Dedifferentiated amniotic fluid mesenchymal stem cell (primary cell): ENCODE results near the gene HIVEP3.
A peak's percentile ranks its signal among the peaks of the same experiment; 100 is the strongest.

Experiments used
- DNase-seq: peaks from one replicate; pipeline ENCODE4 v3.0.0-alpha.2; 2016; ENCODE audit errors: extremely low spot score

HIVEP3 gene

GRCh38 chr1:41894101-41894807 lies 24.5 kb downstream of the HIVEP3 start:
- DNase-seq = no peak

GRCh38 chr1:41892301-41892781 lies 26.4 kb downstream of the HIVEP3 start:
- no peak for DNase-seq

DNA sequence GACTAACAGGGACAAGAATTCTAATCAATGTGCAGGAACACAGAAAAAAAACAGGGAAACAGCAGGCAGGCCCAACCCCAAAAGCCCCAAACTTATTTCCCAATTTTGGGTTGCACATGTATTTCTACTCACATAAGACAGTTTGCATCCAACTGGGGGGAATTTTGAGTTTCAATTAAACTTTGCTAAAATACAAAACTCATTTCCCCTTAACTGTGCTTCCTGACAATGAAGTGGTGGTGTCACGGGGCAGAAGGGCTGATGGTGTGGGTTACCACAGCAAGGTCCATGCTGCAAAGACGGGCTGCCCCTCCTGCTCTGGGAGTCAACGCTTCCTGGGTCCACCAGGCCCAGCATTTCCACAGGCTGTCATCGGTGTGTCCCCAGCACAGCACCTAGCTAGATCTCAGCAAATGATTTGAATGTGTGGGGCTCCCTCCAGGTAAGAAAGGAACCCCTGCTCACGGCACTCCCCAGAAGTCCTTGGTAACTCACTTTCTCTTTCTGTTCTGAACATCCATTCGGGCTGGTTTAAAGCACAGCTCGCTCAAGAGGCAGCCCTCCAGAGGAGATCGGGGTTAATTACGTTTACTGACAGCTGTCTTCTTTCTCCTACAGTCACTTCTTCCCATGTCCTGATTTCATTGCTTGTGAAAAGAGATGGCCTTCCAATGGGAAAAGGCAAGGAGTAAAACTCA lies 27.4 kb downstream of the HIVEP3 start:
- no peak for DNase-seq

GRCh38 chr1:41890825-41891198 lies 27.9 kb downstream of the HIVEP3 start:
- no peak for DNase-seq

GRCh38 chr1:41889506-41890414 lies 29.0 kb downstream of the HIVEP3 start:
- DNase-seq = no peak

- no peak for DNase-seq
Measured at GRCh38 chr1:41888756-41889155, 30.0 kb downstream of the HIVEP3 start.

- no peak for DNase-seq
Measured at GRCh38 chr1:41887365-41887764, 31.4 kb downstream of the HIVEP3 start.

DNA sequence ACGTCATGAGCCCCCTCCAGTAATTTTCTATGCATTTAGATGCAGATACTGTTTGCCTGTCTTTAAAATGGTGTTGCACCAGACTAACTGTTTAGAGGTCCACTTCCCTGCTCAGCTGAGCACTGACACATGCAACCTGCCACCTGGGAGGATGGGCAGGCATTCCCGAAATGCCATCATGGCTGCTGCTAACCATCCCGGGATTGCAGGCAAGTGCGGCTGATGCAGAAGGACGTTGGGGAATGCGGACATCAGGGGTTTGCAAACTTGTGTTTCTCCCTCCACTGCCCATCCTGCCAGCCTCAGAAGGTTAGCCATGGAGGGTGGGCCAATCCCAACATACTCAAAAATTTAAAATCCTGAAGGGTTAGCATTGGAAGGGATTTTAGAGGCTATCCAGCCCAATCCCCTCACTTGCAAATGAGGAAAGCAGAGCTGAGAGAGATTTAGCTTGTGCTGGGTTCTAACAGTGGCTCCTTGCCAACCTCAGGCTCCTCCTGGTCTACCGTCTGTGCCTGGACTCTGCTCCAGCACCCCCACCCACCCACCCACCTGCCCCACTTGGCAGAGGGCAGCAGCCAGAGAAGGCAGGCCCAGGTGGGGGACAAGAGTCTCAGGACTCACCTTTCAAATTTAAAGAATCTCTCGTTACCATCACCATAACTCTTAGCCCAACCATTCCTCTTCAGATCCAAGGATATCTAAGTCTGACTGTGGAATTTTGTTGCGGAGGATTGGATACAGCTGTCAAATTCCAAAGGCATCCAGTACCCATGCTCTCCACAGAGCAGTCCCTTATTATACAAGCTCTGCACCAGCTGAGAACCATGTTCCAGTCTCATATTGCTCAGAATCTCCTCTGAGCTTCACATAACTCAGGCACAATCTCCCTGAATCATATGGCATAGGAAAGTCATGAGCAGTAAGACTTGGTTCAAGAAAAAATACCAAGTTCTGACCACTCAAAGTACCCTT lies 34.2 kb downstream of the HIVEP3 start:
- DNase-seq = no peak

DNA sequence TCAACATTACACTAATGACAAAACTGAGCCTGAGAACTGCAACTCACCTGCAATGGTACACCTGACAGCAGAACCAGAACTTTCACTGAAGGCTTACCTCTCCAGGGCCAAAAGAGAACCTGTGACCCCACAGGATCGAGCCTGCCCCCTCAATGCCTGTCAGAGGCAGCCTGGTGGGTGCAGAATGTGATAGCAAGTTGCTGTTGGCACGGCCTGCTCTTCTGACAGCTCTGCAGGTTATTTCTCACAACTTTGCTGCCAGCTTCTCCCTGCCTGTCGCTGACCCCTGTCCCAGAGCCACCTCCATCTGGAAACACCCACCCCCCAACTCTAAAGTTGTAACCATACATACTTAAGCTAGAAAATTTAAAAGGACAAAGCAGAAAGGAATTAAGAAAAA lies 35.2 kb downstream of the HIVEP3 start:
- DNase-seq = no peak

DNA sequence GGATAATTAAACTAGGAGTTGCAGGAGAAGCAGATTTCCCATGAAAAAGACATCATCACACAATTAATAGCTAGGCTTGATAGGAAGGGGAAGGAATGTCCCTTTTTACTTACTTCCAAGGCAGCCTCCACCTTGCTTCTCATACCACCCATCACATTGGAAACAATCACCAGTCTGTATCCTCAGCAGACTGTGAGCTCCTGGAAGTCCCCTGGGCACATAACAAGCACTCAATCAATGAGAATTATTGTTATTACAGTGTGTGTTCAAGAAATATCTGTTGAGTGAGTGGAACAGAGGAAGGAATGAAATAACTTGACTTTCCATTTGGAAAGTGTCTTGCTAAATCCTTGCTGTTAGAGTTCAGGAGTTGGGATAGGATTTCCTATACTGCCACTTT lies 36.2 kb downstream of the HIVEP3 start:
- no peak for DNase-seq

- no peak for DNase-seq
Measured at GRCh38 chr1:41882068-41882477, 36.6 kb downstream of the HIVEP3 start.

DNA sequence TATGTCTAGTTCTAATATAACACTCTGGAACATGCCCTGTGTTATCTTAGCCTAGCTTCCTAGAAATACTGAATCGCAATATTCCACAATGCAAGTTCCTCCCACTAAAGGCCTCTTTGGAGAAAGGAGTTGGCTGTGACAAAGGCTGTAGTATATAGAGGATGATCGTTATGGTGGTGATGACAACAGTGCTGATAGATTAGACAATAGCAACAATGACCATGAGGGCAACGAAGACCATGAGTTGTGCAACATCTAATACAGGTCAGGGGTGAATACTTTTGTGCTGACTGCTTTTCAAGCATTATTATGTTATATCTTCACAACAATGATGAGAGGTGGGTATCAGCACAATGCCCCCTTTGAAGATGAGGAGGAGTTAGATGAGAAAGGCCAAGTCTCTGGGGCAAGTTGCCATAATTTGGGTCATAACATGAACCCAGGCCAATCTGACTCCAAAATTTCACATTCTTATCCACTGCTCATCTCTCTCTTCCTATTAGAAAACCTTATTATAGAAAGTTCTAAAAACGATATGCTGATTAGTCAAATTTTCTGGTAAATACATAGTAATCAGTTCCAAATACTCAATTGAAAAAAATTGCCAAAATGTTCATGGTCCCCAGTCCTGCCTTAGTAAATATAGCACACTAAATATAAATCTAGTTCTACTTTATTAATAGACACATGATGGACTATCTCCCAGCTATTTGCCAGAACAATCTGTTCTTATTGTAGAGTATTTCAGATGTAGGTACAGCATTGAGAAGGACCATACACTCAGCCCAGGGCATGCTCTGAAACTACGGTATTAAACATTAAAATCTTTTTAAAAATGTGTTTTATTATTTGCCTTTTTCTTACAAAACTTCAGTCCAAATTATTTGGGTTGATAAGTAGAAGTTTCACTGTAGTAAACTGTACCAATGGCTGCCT lies 37.5 kb downstream of the HIVEP3 start:
- no peak for DNase-seq

DNA sequence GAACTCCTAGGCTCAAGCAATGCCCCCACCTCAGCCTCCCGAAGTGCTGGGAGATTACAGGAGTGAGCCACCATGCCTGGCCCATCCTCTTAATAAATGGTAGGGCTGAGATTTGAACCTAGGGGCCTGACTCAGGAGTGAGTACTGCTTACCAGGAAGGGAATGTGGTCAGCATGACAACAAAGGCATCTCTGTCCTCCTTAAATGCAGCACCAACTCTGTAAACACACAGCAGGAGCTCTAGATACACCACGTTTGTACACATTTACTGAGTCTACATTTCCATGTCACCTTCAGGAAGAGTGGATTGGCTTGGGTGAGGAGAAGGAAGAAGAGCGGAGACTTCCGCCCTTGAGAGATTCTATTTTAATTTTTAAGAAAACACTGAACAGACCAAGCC lies 38.5 kb downstream of the HIVEP3 start:
- DNase-seq = no peak

DNA sequence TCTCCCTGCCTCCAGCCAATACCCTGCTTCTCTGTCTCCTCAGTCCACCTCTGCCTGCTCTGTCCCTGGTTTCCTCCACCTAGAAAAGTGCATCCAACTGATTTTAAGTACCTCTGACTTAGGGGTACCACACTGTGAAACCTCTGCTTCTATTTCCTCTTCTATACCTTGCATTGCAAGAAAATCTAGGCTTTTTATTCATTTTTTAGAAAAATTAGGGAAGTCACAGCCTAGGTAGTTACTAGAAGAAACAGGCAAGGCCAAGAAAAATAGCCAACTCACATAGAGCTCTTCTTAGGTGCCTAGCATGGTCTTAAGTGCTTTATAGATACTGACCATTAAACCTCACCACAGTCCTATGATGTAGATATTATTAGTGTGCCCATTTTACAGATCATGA lies 39.1 kb downstream of the HIVEP3 start:
- DNase-seq = no peak

- DNase-seq = no peak
Measured at GRCh38 chr1:41878911-41879310, 39.8 kb downstream of the HIVEP3 start.

DNA sequence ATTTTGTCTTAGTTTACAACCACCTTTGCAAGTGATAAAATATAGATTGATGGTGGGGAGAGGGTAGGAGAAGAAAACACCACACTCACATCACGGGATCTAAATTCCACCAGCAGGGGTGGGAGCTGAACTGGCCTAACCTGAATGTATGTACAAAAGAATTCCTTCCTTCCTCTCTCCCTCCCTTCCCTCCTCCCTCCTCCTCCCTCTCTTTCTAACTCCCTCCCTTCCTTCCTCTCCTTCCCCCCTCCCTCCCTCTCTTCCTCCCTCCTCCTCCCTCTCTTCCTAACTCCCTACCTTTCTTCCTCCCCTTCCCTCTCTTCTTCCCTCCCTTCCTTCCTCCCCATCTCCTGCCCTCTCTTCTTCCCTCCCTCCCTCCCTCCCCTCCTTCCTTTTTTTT lies 40.2 kb downstream of the HIVEP3 start:
- DNase-seq = no peak

DNA sequence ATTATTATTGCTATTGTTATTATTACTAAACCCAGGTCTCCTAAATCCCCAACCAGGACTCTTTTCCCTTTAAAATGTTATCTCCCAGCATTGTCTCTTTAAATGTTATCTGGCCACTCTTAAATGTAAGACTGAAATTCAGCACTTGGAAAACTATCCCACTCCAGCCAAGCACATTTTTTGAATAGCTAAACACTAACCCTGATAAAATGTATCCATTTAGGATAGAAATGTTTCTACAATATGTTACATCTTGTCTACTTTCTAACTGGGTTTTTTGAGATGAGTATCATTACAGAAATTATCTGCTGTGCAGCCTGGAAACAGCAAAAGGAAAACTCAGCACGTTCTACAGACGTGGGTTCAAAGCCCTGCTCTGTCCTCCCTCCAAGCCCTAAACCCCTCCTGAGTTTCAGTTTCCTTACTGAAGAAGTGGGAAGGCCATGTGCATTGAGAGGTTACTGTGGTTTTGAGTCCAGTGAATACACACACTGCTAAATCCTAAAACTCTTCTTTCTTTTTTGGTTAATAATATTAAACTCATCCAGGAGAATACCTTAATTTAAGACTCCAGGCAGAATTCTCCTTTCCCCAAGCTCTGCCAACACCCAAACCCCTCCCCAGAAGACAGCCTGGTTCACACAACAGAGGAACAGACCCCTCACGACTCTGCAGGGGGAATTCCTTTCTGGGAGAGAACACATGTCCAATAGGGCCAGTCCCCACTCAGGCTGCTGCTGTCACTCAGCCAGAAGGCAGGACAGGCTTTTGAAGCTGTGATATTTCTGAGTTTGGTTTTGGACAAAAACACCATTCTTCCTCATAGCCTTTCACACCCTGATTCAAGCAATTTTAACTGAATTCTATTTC lies 41.9 kb downstream of the HIVEP3 start:
- DNase-seq = peak; percentile 33

DNA sequence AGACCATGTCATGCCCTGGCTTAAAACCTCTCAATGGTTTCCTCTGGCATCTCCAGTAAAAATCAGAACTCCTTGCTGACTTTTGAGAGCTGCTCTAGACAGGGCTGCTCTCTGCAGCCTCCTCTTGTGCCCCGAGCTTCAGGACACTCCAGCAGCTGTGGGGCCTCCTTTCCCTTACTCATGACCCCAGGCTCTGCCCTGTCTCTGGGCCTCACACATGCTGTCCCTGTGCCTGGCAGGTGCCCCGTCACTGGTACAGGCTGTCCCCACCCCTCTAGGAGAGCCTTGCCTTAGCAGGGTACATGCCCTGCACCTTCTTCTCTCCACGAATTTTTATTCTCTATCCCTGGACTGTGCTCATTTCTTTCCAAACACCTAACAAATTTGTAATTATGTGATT lies 43.2 kb downstream of the HIVEP3 start:
- DNase-seq = no peak

GRCh38 chr1:41874903-41875411 lies 43.8 kb downstream of the HIVEP3 start:
- DNase-seq = no peak
